GM12878 (cell line): ENCODE data around the gene LRRC8B. TPM values are rescaled to one million over a fixed set of nuclear protein-coding genes. Genes with fewer than 3 reads are reported as not detected.

Source experiments
- ATAC-seq: fragments of 200-7000 bp; cut with Tn5 transposase; 3 replicates; pipeline ENCODE4 v1.9.1; 2020; ENCODE audit warnings: mild to moderate bottlenecking, moderate library complexity
- BruUV-seq: library from RNA; stranded (reverse); fragments of 400-500 nt; replicated peaks from 2 replicates; lab custom pipeline; 2021; lab: Mats Ljungman, UMichigan
- CTCF ChIA-PET: fragments of 300-600 bp; sonication (Branson Sonifier 250); formaldehyde crosslinking; extraction: SDS; loops from one replicate; lab custom pipeline; 2021; ENCODE audit warnings: inconsistent platforms; lab: Yijun Ruan, JAX
- POLR2A ChIA-PET: fragments of 350-600 bp; formaldehyde crosslinking; extraction: SDS; loops from one replicate; lab custom pipeline; 2021; ENCODE audit warnings: inconsistent platforms; lab: Charles Lee
- RAD21 ChIA-PET: fragments of 300-600 bp; sonication (Branson Sonifier 250); formaldehyde crosslinking; loops from one replicate; lab custom pipeline; 2023; ENCODE audit warnings: antibody characterized with exemption; ENCODE audit not compliant: unreplicated experiment; lab: Charles Lee
- SMC1A ChIA-PET: fragments of 300-600 bp; sonication (Branson Sonifier 250); formaldehyde crosslinking; loops from one replicate; lab custom pipeline; 2023; ENCODE audit not compliant: unreplicated experiment, uncharacterized antibody; lab: Charles Lee
- DNase-seq: peaks from one replicate; pipeline ENCODE4 v3.0.0-alpha.2; 2011; ENCODE audit warnings: low read depth, low spot score
- FAIRE-seq: peaks from 3 replicates; lab custom pipeline; 2011; peaks lifted over from hg19 to GRCh38; lab: Jason Lieb, UNC
- H2AFZ ChIP-seq: 2 replicates; pipeline ENCODE4 v1.6.0; 2011; ENCODE audit warnings: low read depth, low read length, control low read depth; ENCODE audit not compliant: control insufficient read depth
- H3K27ac ChIP-seq: 2 replicates; pipeline ENCODE4 v1.5.1; 2011; ENCODE audit warnings: control low read depth; ENCODE audit not compliant: control insufficient read depth, insufficient read depth
- H3K27me3 ChIP-seq, 2 experiments: replicated peaks in 1 of 2; 2 replicates each; pipeline versions ENCODE4 v1.6.0 to v1.6.1; 2011; ENCODE audit warnings: low read length in 1 of 2; ENCODE audit not compliant: control insufficient read depth in 2 of 2, insufficient read depth in 2 of 2
- H3K36me3 ChIP-seq, 2 experiments: 2 replicates each; pipeline ENCODE4 v1.5.1; 2011; ENCODE audit warnings: low read length in 1 of 2; ENCODE audit not compliant: control insufficient read depth in 2 of 2, insufficient read depth in 2 of 2
- H3K4me1 ChIP-seq: 2 replicates; pipeline ENCODE4 v1.6.1; 2011; ENCODE audit warnings: mild to moderate bottlenecking, low read length, moderate library complexity, mixed read lengths; ENCODE audit not compliant: control insufficient read depth, insufficient read depth
- H3K4me2 ChIP-seq: 2 replicates; pipeline ENCODE4 v1.6.0; 2011; ENCODE audit warnings: control low read depth; ENCODE audit not compliant: control insufficient read depth, insufficient read depth
- H3K4me3 ChIP-seq: fragments of 200-600 bp; sonication (generic); 2 replicates; pipeline ENCODE4 v1.5.1; 2016
- H3K79me2 ChIP-seq: 2 replicates; pipeline ENCODE4 v1.6.0; 2011; ENCODE audit warnings: low read length; ENCODE audit not compliant: control insufficient read depth, insufficient read depth
- H3K9ac ChIP-seq: 2 replicates; pipeline ENCODE4 v1.8.0; 2011; ENCODE audit warnings: low read length, control low read depth, mixed read lengths; ENCODE audit not compliant: control insufficient read depth, insufficient read depth
- H3K9me3 ChIP-seq: replicated peaks from 3 replicates; pipeline ENCODE4 v1.5.1; 2011; ENCODE audit warnings: mild to moderate bottlenecking, low read length; ENCODE audit not compliant: control insufficient read depth, insufficient read depth
- H4K20me1 ChIP-seq: 2 replicates; pipeline ENCODE4 v1.6.0; 2011; ENCODE audit not compliant: control insufficient read depth, insufficient read depth
- HCFC1 ChIP-seq: fragments of 150-350 bp; IDR thresholded peaks from 2 replicates; pipeline ENCODE4 v1.6.1; 2014; ENCODE audit warnings: low read length
- HDGF ChIP-seq: fragments of 450-650 bp; IDR thresholded peaks from 2 replicates; pipeline ENCODE4 v1.6.1; 2016; ENCODE audit warnings: antibody characterized with exemption
- JUNB ChIP-seq: IDR thresholded peaks from 2 replicates; pipeline ENCODE4 v1.6.1; 2016; ENCODE audit warnings: antibody characterized with exemption, mild to moderate bottlenecking
- TCF3 ChIP-seq: IDR thresholded peaks from 2 replicates; pipeline ENCODE4 v1.6.1; 2012; ENCODE audit warnings: low read depth, mild to moderate bottlenecking, low read length, borderline replicate concordance; ENCODE audit not compliant: insufficient read depth
- WGBS: methylation state at CpG from one replicate; pipeline ENCODE4 v1.1.6; 2016; ENCODE audit warnings: low lambda C conversion rate; ENCODE audit not compliant: insufficient replicate concordance, insufficient coverage; ENCODE audit errors: missing lambda C conversion rate; 5-methylcytosine and 5-hydroxymethylcytosine counted together
- in situ Hi-C: fragments of 300-500 bp; cut with MboI; formaldehyde crosslinking; loops from 9 replicates; pipeline ENCODE4 v1.14.3; 2018; ENCODE audit warnings: mixed read lengths
- intact Hi-C: fragments of 100-400 bp; cut with micrococcal nuclease; formaldehyde crosslinking; loops from one replicate; pipeline ENCODE4 v1.14.2; 2022; ENCODE audit not compliant: unreplicated experiment
- polyA plus RNA-seq, 11 experiments: library from polyadenylated mRNA; depleted of rRNA in 4 of 11; unstranded in 6 of 11; stranded (reverse) in 5 of 11; fragments of >200 nt; fragmentation: Nextera tagmentation in 4 of 11; fragmentation: Illumina TruSeq in 1 of 11; extraction: Ambion mirVana in 4 of 11; extraction: Trizol in 1 of 11; gene quantifications; 1 replicate in 1 of 11; 2 replicates in 10 of 11; pipeline versions ENCODE4 v1.2.1 to v1.2.3, GENCODE V29; 2011 to 2016; ENCODE audit warnings: inconsistent platforms in 2 of 11, missing spikeins in 2 of 11, low read depth in 1 of 11
- total RNA-seq, 4 experiments: library from RNA; depleted of rRNA in 3 of 4; stranded (reverse); fragments of >200 nt in 3 of 4; fragmentation: Illumina TruSeq in 1 of 4; extraction: Trizol in 1 of 4; gene quantifications; 2 replicates each; pipeline versions ENCODE4 v1.2.1 to v1.2.3, GENCODE V29; 2013 to 2021
- TF ChIP-seq, protein P1 (sequence below): IDR thresholded peaks from 2 replicates; pipeline ENCODE4 v1.6.1; 2012; ENCODE audit warnings: low read length, inconsistent platforms
- TF ChIP-seq, protein P2 (sequence below): IDR thresholded peaks from 2 replicates; pipeline ENCODE4 v1.6.1; 2012; ENCODE audit warnings: mild to moderate bottlenecking, low read depth, low read length
- TF ChIP-seq, protein P3 (sequence below): fragments of 450-650 bp; IDR thresholded peaks from 2 replicates; pipeline ENCODE4 v1.6.1; 2017; ENCODE audit warnings: mild to moderate bottlenecking, moderate library complexity

LRRC8B gene
- total and polyA plus RNA-seq, 10 of the 15 experiments (the other 5 are each of a cell fraction or from before 2014, with no cell fraction given) = 1.3 to 9.2 (median 5.4) TPM

DNA sequence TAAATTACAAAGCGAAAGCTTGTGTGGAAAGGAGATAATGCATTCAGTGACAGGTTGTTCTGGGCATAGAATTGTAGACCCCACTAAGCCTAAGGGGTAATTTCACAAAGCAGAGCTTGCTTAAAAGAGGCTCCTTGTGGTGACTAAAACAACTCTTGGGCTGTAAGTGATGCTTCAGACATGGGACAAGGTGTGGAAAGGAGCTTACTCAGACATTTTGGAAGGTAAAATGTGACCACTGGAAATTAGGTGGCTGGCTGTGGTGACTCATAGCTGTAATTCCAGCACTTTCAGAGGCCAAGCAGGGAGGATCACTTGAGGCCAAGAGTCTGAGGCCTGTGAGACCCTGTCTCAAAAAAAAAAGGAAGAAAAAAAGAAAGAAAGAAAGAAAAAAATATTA is 57.2 kb downstream of the LRRC8B start:
- H3K4me2 ChIP-seq = no peak overlapping the region
- WGBS = 100% methylated on average over 1 of the region's 1 CpG
- H3K27ac ChIP-seq = no peak overlapping the region
- H4K20me1 ChIP-seq = no peaks in the 10 kb centered on the region
- ATAC-seq (no peak), DNase-seq (no peak), FAIRE-seq (no peak)
- intact Hi-C loops (no loop called here), in situ Hi-C loops (no loop called here)
- TF ChIP-seq, protein P1, sequence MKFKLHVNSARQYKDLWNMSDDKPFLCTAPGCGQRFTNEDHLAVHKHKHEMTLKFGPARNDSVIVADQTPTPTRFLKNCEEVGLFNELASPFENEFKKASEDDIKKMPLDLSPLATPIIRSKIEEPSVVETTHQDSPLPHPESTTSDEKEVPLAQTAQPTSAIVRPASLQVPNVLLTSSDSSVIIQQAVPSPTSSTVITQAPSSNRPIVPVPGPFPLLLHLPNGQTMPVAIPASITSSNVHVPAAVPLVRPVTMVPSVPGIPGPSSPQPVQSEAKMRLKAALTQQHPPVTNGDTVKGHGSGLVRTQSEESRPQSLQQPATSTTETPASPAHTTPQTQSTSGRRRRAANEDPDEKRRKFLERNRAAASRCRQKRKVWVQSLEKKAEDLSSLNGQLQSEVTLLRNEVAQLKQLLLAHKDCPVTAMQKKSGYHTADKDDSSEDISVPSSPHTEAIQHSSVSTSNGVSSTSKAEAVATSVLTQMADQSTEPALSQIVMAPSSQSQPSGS = no peak
- ChIA-PET CTCF (interaction anchor here (0.6 to 1.6 kb wide), 3 partner anchors 10 to 35 kb away, joined by 3 to 4 read pairs (median 4); no protein-coding TSS in a partner anchor), SMC1A (interaction anchor here (1.2 to 1.9 kb wide), 9 partner anchors 11 to 182 kb away, joined by 3 to 8 read pairs (median 3); no protein-coding TSS in a partner anchor), RAD21 (interaction anchor here (1.1 kb wide), 1 partner anchor 19 kb away, joined by 3 read pairs; no protein-coding TSS in a partner anchor), POLR2A (no interaction called here)
- H3K9ac ChIP-seq = no peak overlapping the region
- H3K27me3 ChIP-seq = no peaks in the 10 kb centered on the region
- no peaks in the 10 kb centered on the region for H3K9me3 ChIP-seq
- H3K36me3 ChIP-seq = peaks cover 2 to 14% of the 10 kb centered on the region in 2 experiments; a peak in 3 of 4 replicates
- no TSS peak for BruUV-seq
- H3K4me1 ChIP-seq = peaks cover 5% of the 10 kb centered on the region
- no peak overlapping the region for H3K4me3 ChIP-seq
- H3K79me2 ChIP-seq = no peaks in the 10 kb centered on the region
- no peak overlapping the region for H2AFZ ChIP-seq

DNA sequence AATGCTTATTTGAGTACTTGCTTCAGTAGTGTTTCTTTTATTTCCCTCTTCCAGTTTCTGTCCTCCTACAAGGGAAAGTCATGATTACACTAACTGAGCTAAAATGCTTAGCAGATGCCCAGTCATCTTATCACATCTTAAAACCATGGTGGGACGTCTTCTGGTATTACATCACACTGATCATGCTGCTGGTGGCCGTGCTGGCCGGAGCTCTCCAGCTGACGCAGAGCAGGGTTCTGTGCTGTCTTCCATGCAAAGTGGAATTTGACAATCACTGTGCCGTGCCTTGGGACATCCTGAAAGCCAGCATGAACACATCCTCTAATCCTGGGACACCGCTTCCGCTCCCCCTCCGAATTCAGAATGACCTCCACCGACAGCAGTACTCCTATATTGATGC is 57.9 kb downstream of the LRRC8B start:
- BruUV-seq = no TSS peak
- no peak for DNase-seq
- H3K36me3 ChIP-seq = peaks cover 2 to 14% of the 10 kb centered on the region in 2 experiments; a peak in 3 of 4 replicates
- ChIA-PET CTCF (no interaction called here), SMC1A (interaction anchor here (1.3 to 1.7 kb wide), 3 partner anchors 26 to 181 kb away, joined by 3 to 5 read pairs (median 3); no protein-coding TSS in a partner anchor), POLR2A (no interaction called here), RAD21 (interaction anchor here (2.3 kb wide), 1 partner anchor 181 kb away, joined by 7 read pairs; no protein-coding TSS in a partner anchor)
- no peak overlapping the region for H3K9ac ChIP-seq
- no peaks in the 10 kb centered on the region for H3K9me3 ChIP-seq
- in situ Hi-C loops = no loop called here
- H3K27ac ChIP-seq = no peak overlapping the region
- no peaks in the 10 kb centered on the region for H3K27me3 ChIP-seq
- no peaks in the 10 kb centered on the region for H4K20me1 ChIP-seq
- ATAC-seq = no peak
- H3K4me2 ChIP-seq = no peak overlapping the region
- H3K4me3 ChIP-seq = no peak overlapping the region
- no peak overlapping the region for H2AFZ ChIP-seq
- no peaks in the 10 kb centered on the region for H3K79me2 ChIP-seq
- intact Hi-C loops = no loop called here
- FAIRE-seq = no peak
- peaks cover 5% of the 10 kb centered on the region for H3K4me1 ChIP-seq
- 92% methylated on average over 9 of the region's 9 CpGs for WGBS
- TF ChIP-seq, protein P2, sequence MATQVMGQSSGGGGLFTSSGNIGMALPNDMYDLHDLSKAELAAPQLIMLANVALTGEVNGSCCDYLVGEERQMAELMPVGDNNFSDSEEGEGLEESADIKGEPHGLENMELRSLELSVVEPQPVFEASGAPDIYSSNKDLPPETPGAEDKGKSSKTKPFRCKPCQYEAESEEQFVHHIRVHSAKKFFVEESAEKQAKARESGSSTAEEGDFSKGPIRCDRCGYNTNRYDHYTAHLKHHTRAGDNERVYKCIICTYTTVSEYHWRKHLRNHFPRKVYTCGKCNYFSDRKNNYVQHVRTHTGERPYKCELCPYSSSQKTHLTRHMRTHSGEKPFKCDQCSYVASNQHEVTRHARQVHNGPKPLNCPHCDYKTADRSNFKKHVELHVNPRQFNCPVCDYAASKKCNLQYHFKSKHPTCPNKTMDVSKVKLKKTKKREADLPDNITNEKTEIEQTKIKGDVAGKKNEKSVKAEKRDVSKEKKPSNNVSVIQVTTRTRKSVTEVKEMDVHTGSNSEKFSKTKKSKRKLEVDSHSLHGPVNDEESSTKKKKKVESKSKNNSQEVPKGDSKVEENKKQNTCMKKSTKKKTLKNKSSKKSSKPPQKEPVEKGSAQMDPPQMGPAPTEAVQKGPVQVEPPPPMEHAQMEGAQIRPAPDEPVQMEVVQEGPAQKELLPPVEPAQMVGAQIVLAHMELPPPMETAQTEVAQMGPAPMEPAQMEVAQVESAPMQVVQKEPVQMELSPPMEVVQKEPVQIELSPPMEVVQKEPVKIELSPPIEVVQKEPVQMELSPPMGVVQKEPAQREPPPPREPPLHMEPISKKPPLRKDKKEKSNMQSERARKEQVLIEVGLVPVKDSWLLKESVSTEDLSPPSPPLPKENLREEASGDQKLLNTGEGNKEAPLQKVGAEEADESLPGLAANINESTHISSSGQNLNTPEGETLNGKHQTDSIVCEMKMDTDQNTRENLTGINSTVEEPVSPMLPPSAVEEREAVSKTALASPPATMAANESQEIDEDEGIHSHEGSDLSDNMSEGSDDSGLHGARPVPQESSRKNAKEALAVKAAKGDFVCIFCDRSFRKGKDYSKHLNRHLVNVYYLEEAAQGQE = no peak
- no peak for TF ChIP-seq HCFC1
- TF ChIP-seq JUNB = no peak
- TF ChIP-seq, protein P3, sequence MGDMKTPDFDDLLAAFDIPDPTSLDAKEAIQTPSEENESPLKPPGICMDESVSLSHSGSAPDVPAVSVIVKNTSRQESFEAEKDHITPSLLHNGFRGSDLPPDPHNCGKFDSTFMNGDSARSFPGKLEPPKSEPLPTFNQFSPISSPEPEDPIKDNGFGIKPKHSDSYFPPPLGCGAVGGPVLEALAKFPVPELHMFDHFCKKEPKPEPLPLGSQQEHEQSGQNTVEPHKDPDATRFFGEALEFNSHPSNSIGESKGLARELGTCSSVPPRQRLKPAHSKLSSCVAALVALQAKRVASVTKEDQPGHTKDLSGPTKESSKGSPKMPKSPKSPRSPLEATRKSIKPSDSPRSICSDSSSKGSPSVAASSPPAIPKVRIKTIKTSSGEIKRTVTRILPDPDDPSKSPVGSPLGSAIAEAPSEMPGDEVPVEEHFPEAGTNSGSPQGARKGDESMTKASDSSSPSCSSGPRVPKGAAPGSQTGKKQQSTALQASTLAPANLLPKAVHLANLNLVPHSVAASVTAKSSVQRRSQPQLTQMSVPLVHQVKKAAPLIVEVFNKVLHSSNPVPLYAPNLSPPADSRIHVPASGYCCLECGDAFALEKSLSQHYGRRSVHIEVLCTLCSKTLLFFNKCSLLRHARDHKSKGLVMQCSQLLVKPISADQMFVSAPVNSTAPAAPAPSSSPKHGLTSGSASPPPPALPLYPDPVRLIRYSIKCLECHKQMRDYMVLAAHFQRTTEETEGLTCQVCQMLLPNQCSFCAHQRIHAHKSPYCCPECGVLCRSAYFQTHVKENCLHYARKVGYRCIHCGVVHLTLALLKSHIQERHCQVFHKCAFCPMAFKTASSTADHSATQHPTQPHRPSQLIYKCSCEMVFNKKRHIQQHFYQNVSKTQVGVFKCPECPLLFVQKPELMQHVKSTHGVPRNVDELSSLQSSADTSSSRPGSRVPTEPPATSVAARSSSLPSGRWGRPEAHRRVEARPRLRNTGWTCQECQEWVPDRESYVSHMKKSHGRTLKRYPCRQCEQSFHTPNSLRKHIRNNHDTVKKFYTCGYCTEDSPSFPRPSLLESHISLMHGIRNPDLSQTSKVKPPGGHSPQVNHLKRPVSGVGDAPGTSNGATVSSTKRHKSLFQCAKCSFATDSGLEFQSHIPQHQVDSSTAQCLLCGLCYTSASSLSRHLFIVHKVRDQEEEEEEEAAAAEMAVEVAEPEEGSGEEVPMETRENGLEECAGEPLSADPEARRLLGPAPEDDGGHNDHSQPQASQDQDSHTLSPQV = no peak
- no peak for TF ChIP-seq HDGF
- no peak for TF ChIP-seq TCF3
